ENCODE results near the gene EML6. TPM values are rescaled to one million over a fixed set of nuclear protein-coding genes. Genes with fewer than 3 reads are reported as not detected.
"Not testable (repeated sequence)": the region's sequence is repeated elsewhere in the genome, so short reads cannot be mapped to it uniquely, and the experiment has no call there.

The EML6 gene
- total RNA-seq, 4 donors from 2014 or later, result 0.62 to 1.5 (median 1.1) TPM

DNA sequence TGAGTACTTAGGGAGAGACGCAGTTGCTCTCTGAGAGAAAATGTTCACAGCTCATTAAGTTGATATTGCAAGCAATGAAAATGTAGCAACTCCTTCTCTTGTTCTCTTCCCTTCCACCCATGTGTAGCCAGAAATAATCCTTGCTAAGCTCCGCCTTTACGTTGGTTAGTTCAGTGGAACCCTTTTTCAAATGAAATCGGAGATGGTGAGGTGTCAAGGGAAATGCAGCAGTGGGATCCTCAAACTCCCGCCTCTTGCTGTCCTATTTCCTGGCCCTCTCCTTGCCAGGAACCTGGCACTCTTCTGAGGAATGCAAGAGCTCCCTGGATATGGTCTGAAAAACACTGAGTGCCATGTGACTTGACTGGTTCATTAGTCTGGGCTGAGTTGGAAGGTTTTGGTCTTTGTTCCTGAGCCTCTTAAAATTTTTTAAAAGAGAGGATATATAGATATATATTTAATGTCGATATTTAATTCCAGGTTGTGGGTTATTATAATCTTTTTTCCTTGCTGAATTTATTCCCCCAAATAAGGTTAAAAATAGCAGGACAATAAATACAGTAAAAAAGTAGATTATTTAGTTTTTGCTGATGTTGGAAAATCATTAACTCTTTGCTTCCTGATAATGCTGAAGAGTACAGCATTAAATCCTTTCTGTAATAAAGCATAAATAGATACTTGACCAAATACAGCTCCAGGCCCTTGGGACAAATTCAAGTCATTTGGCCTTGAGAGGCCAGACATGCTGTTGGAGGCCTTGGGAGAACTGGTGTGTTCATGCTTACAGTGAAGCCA lies 116.2 kb downstream of the EML6 start:
- TF ChIP-seq, protein P1, sequence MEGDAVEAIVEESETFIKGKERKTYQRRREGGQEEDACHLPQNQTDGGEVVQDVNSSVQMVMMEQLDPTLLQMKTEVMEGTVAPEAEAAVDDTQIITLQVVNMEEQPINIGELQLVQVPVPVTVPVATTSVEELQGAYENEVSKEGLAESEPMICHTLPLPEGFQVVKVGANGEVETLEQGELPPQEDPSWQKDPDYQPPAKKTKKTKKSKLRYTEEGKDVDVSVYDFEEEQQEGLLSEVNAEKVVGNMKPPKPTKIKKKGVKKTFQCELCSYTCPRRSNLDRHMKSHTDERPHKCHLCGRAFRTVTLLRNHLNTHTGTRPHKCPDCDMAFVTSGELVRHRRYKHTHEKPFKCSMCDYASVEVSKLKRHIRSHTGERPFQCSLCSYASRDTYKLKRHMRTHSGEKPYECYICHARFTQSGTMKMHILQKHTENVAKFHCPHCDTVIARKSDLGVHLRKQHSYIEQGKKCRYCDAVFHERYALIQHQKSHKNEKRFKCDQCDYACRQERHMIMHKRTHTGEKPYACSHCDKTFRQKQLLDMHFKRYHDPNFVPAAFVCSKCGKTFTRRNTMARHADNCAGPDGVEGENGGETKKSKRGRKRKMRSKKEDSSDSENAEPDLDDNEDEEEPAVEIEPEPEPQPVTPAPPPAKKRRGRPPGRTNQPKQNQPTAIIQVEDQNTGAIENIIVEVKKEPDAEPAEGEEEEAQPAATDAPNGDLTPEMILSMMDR (IDR thresholded peaks at IDR 0.05), result no peak
- no peak for TF ChIP-seq POLR2A (IDR thresholded peaks at IDR 0.05)
- no peak for TF ChIP-seq EP300 (IDR thresholded peaks at IDR 0.05)
- TF ChIP-seq POLR2AphosphoS5 (IDR thresholded peaks at IDR 0.05), result no peak
- no peak for ATAC-seq
- H3K27ac ChIP-seq, result no peak overlapping the region
- WGBS, 2 donors (ENCODE audit: low coverage in 1 of 2), result 76 to 81% methylated on average over 6 of the region's 6 CpGs
- no peak overlapping the region for H3K4me3 ChIP-seq
- H3K9me3 ChIP-seq, result no peaks in the 10 kb centered on the region
- no peaks in the 10 kb centered on the region for H3K27me3 ChIP-seq
- no peaks in the 10 kb centered on the region for H3K36me3 ChIP-seq
- H3K4me1 ChIP-seq, result no peaks in the 10 kb centered on the region

DNA sequence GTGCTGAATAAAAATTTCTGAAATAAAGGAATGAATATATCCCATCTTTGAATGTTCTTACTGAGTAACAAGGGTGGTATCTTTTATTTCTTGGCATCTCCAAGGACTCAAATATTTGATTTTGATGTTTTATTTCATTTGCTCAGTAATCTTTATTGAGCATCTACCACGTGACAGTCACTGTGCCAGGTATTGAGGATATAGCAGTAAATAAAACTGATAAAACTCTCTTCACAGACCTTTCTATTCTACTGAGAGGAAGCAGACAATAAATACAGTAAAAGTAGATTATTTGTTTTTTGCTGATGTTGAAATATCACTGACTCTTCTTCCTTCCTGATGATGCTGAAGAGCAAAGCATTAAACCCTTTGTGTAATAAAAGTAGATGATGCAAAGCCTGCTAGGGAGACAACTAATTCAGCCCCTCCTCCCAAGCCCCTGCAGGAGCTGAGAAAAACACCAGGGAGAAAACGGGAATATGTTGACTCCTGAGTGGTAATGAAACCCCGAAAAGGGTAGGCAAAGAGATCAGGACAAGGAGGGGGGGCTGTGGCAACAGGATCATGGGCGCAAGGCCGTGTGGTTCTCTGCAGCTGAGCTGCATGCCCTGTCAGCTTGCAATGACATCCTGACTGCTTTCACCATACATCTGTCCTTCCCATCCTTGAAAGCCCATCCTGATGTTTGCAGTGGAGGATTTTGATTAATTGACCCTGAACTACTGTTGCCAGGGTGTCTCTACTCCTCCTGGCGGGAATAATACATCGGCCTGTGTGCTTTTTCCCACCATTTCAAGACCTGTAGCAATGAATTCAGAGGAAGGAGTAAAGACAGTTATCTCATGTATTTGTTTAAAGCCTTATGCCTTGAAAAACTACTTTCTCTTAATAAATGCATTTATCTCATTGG lies 117.4 kb downstream of the EML6 start:
- 70 to 85% methylated on average over 4 of the region's 7 CpGs for WGBS, 2 donors (ENCODE audit: low coverage in 1 of 2)
- H3K27me3 ChIP-seq, result no peaks in the 10 kb centered on the region

DNA sequence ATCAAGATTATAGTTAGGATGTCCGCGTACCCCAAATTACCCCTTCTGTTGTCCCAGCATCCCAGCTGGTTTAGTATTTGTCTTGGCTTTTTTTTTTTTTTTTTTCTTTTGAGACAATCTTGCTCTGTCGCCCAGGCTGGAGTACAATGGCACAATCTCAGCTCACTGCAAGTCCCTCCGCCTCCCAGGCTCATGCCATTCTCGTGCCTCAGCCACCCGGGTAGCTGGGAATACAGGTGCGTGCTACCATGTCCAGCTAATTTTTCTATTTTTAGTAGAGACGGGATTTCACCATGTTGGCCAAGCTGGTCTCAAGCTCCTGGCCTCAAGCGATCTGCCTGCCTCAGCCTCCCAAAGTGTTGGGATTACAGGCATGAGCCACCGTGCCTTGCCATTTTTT lies 118.0 kb downstream of the EML6 start:
- H3K4me1 ChIP-seq, H3K27ac ChIP-seq, H3K9me3 ChIP-seq, H3K27me3 ChIP-seq, ATAC-seq, H3K4me3 ChIP-seq, H3K36me3 ChIP-seq: not testable (repeated sequence)
- 93 to 95% methylated on average over 8 of the region's 10 CpGs for WGBS, 2 donors (ENCODE audit: low coverage in 1 of 2)

More for the DNA sequence above, 117.4 kb downstream of the EML6 start:
- Histone ChIP-seq H3K4me3 (no peak overlapping the region), H3K4me1 (no peaks in the 10 kb centered on the region), H3K9me3 (no peaks in the 10 kb centered on the region), H3K27ac (no peak overlapping the region), H3K36me3 (no peaks in the 10 kb centered on the region)
- no peak for ATAC-seq
- TF ChIP-seq EP300 (IDR thresholded peaks at IDR 0.05), result no peak
- TF ChIP-seq, protein P1 (IDR thresholded peaks at IDR 0.05), result no peak
- no peak for TF ChIP-seq POLR2AphosphoS5 (IDR thresholded peaks at IDR 0.05)
- TF ChIP-seq POLR2A (IDR thresholded peaks at IDR 0.05), result no peak

DNA sequence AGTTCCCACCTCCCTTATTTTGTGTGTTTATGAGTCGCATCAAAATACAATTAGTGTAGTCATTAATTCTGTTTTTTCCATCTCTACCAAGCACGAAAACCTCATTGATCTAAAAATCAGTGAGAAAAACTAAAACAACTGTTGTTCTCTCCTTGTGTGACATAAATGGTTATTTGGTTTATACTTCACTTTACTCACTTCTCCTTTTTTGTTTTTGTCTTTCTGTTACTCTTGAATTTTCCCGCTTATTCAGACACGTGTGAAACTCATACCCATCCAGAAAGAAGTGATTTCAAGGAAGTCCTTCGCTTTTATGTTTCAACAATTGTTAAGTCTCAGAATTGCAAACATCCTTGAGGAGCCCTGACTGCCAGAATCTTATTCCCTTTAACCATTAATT lies 121.6 kb downstream of the EML6 start:
- ATAC-seq, result no peak
- H3K4me1 ChIP-seq, result no peaks in the 10 kb centered on the region
- H3K27me3 ChIP-seq, result no peaks in the 10 kb centered on the region
- no peaks in the 10 kb centered on the region for H3K36me3 ChIP-seq
- no peak overlapping the region for H3K4me3 ChIP-seq
- 67 to 81% methylated on average over 5 of the region's 5 CpGs for WGBS, 2 donors (ENCODE audit: low coverage in 1 of 2)
- no peaks in the 10 kb centered on the region for H3K9me3 ChIP-seq
- no peak for TF ChIP-seq POLR2AphosphoS5 (IDR thresholded peaks at IDR 0.05)
- TF ChIP-seq, protein P1 (IDR thresholded peaks at IDR 0.05), result no peak
- no peak for TF ChIP-seq EP300 (IDR thresholded peaks at IDR 0.05)
- TF ChIP-seq POLR2A (IDR thresholded peaks at IDR 0.05), result no peak
- H3K27ac ChIP-seq, result no peak overlapping the region

DNA sequence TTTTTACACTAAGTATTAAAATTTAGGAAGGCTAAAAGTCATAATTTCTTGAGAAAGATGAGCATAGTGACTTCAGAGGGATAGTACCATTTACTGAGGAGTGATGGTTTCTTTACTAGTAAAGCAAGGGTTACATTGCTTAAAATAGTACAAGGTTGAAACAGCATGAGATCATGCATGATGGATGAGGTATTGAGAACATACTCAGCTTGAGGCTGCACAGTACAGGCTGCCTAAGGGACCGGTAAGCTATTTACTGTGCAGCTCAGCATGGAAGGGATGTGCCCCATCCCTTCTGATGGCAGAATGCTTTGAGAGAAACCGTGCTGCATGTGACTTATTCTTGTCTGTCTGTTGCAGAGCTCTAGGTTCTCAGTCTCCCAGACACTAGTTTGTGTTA lies 122.1 kb downstream of the EML6 start:
- H3K36me3 ChIP-seq, result no peaks in the 10 kb centered on the region
- ATAC-seq, result no peak
- 30 to 55% methylated on average over 2 of the region's 2 CpGs for WGBS, 2 donors (ENCODE audit: low coverage in 1 of 2)
- H3K27ac ChIP-seq, result no peak overlapping the region
- H3K4me1 ChIP-seq, result no peaks in the 10 kb centered on the region
- no peak for TF ChIP-seq EP300 (IDR thresholded peaks at IDR 0.05)
- H3K27me3 ChIP-seq, result no peaks in the 10 kb centered on the region
- no peak overlapping the region for H3K4me3 ChIP-seq
- H3K9me3 ChIP-seq, result no peaks in the 10 kb centered on the region

All from gastroesophageal sphincter (tissue), 4 donors.